ENCODE measurements around the gene VSIG1.

DNA sequence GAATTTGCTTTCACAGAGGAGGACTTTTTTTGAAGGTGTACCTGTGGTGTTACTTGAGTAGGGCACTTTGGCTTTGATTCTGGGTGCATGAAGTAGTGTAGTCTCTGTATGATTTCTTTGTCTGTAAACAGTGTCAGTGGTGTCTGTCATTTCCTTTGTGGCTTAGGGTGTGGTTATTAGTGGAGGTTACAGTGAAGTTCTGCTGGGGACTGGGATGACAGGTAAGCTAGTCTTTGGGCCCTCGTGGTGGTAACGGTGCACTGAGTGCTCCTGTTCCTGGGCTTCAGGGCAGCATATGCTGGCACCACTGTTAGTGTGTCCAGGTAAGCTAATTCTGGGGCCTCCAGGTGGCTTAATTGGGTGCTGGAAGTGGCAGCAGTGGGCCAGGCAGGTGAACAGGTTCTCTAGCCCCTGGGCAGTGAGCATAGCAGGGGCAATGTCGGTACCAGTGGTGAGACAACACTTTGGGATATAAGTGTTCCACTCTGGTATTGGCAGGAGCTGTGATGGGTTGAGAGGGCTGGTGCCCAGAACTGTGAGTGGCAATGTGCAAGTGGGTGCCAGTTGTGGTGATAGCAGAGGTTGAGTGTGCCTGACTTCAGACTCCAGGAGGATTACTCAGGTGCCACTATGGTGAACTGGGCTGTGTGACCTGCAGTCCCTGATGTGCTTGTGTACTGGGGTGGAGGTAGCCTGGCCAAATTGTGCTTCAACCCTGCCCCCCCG, 26.0 kb upstream of the VSIG1 start:
- TF ChIP-seq, protein P1, sequence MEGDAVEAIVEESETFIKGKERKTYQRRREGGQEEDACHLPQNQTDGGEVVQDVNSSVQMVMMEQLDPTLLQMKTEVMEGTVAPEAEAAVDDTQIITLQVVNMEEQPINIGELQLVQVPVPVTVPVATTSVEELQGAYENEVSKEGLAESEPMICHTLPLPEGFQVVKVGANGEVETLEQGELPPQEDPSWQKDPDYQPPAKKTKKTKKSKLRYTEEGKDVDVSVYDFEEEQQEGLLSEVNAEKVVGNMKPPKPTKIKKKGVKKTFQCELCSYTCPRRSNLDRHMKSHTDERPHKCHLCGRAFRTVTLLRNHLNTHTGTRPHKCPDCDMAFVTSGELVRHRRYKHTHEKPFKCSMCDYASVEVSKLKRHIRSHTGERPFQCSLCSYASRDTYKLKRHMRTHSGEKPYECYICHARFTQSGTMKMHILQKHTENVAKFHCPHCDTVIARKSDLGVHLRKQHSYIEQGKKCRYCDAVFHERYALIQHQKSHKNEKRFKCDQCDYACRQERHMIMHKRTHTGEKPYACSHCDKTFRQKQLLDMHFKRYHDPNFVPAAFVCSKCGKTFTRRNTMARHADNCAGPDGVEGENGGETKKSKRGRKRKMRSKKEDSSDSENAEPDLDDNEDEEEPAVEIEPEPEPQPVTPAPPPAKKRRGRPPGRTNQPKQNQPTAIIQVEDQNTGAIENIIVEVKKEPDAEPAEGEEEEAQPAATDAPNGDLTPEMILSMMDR (conservative IDR thresholded peaks at IDR 0.05; ENCODE audit: low read depth, low read length): no peak
- TF ChIP-seq BHLHE40 (IDR thresholded peaks at IDR 0.05; ENCODE audit: low read depth, low read length): no peak
- TF ChIP-seq MAZ (IDR thresholded peaks at IDR 0.05; ENCODE audit: borderline replicate concordance, low read depth, low read length): no peak
- TF ChIP-seq POLR2A (IDR thresholded peaks at IDR 0.05; ENCODE audit: low read depth, low read length): no peak
- no peak for TF ChIP-seq CHD1 (IDR thresholded peaks at IDR 0.05; ENCODE audit: low read depth, low read length)
- TF ChIP-seq RAD21 (IDR thresholded peaks at IDR 0.05; ENCODE audit: low read length): no peak
- no peak for TF ChIP-seq FOS (IDR thresholded peaks at IDR 0.05; ENCODE audit: low read depth, low read length)
- TF ChIP-seq, protein P2, sequence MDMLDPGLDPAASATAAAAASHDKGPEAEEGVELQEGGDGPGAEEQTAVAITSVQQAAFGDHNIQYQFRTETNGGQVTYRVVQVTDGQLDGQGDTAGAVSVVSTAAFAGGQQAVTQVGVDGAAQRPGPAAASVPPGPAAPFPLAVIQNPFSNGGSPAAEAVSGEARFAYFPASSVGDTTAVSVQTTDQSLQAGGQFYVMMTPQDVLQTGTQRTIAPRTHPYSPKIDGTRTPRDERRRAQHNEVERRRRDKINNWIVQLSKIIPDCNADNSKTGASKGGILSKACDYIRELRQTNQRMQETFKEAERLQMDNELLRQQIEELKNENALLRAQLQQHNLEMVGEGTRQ (IDR thresholded peaks at IDR 0.05; ENCODE audit: low read depth, low read length): no peak
- TF ChIP-seq, protein P3, sequence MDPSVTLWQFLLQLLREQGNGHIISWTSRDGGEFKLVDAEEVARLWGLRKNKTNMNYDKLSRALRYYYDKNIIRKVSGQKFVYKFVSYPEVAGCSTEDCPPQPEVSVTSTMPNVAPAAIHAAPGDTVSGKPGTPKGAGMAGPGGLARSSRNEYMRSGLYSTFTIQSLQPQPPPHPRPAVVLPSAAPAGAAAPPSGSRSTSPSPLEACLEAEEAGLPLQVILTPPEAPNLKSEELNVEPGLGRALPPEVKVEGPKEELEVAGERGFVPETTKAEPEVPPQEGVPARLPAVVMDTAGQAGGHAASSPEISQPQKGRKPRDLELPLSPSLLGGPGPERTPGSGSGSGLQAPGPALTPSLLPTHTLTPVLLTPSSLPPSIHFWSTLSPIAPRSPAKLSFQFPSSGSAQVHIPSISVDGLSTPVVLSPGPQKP (IDR thresholded peaks at IDR 0.05; ENCODE audit: borderline replicate concordance, low read depth, low read length): no peak

Data from IMR-90 (cell line).